NOMO-1 treated with DMSO at 0.1 percent for 48 hours (cell line): ENCODE results near the gene DOCK8.
"Not testable (repeated sequence)": the region's sequence is repeated elsewhere in the genome, so short reads cannot be mapped to it uniquely, and the experiment has no call there.

ENCODE experiments used
- DNase-seq: peaks from one replicate; lab custom pipeline; 2025; ENCODE audit not compliant: unreplicated experiment; lab: John Stamatoyannopoulos, UW

DOCK8 gene

DNA sequence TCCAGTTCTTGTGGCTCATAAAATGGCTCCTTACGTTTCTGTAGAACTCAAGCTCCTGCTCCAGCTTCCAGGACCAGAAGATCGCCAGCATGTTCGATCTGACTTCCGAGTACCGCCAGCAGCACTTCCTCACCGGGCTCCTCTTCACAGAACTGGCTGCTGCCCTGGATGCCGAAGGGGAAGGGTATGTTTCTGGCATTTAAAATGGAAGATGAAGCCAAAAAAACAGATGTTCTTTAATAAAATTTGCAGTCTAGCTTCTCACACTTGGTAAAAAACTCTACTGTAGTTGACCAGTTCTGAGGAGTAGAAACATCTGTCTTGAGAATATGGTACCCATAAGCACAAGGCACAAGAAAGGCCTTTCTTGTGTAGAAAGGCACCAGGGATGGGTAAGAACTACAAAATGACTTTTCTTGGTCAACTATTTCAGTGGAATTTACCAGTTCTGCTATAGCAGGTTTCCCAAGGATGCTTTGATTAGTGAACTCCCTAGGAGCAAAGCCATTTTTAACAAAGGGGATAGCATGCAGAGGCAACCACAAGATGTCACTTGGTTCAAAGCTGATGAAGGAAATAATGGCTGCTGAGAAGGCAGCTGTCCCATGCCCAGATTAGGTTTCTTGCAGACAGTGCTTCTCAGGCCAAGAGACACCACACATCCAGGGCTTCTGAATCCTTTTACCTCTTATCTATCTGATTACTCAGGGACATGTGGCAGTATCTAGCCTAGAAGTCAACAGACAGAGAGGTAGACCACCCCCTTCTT lies 192.4 kb downstream of the DOCK8 start:
- DNase-seq = no peak

DNA sequence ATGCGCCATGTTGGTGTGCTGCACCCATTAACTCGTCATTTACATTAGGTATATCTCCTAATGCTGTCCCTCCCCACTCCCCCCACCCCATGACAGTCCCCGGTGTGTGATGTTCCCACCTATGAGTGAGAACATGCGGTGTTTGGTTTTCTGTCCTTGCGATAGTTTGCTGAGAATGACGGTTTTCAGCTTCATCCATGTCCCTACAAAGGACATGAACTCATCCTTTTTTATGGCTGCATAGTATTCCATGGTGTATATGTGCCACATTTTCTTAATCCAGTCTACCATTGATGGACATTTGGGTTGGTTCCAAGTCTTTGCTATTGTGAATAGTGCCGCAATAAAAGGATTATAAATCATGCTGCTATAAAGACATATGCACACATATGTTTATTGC lies 195.0 kb downstream of the DOCK8 start:
- DNase-seq = not testable (repeated sequence)

DNA sequence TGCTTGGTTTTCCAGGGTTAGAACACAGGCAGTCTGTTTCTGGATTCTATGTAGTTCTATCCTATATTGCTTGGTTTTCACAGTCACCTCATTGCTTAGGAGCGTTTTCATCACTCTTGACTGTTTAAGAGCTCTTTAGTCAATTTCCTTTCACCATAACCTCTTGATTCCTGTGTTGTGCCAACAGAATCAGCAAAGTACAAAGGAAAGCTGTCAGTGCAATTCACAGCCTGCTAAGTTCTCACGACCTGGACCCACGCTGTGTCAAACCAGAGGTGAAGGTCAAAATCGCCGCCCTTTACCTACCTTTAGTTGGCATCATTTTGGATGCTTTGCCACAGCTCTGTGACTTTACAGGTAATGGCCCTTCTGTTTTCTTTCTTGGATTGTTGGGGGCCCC lies 199.9 kb downstream of the DOCK8 start:
- DNase-seq = no peak

DNA sequence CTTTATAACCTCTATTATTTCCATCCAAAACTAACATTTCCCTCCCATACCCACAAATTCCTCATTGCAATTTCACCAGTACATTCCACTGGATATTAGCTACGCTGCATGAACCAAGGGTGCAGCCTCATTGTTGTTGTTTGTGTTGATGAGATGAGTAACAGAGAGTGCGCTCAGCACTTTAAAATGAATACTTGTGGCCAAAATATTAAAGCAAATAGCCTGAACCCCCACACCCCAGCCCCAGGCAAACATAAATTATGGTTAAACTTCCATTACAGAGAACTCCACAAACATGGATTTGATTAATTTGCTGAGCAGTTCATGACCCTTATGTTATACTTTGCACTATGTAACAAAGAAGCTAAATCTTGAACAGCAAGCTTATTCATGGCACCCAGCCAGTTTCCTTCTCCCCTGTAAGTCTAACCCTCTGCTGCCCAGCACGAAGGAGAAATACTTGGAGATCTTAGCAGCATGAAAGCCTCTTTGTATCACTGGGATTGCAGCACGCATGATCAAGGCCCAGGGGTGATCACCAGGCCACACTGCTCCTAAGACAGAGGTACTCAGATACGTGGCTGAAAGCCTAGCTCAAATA lies 205.0 kb downstream of the DOCK8 start:
- DNase-seq = no peak

DNA sequence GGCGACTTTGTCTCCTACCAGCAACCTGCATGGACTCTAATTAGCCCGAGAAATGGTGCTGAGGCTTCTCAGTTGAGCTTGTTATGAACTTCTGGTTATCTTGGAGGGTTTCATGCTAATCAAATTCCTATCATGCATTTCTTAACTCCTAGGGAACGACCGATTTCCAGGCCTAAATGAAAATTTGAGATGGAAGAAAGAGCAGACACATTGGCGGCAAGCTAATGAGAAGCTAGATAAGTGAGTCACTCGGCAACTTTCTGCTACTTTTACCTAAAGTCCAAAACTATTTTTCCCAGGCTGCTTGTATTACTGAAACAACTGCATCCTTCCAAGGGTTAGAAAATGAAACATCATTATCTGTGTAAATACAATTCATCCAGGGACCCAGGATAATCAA lies 207.2 kb downstream of the DOCK8 start:
- DNase-seq = no peak

DNA sequence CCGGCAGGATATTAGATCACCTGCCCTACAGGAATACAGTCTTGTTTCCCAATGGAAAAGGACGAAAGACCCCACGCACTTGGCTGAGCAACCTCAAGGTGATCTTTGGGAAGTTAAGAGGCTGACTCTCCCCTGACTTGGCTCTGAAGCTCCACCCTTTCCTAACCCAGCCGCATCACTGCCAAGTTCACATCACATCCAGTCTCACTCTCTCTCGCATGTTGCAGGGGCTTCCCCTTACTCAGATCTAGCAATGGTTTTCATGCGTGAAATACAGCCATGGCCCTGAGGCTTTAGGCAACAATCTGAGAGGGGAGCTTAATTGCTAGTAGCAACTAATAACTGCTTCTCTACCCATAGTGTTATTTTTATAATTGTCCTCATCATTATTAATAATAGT lies 211.6 kb downstream of the DOCK8 start:
- DNase-seq = no peak

DNA sequence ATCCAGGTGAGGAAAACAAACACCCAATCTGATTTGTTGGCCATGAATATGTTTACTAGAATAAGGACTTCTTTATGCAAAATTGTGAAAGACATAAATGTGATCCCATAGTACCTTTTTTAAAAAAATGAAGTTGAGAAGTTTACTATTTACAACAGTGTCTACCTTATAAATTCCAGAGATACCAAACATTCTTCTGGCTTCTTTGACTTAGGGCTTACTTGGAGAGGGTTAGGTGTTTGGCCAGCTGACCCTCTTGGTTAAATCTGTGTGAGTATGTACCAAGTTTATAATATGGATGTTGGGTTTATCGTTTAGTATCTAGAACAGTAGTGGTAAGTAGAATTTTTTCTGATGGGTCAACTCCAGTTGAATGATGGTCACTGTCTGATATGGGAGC lies 212.3 kb downstream of the DOCK8 start:
- DNase-seq = no peak

DNA sequence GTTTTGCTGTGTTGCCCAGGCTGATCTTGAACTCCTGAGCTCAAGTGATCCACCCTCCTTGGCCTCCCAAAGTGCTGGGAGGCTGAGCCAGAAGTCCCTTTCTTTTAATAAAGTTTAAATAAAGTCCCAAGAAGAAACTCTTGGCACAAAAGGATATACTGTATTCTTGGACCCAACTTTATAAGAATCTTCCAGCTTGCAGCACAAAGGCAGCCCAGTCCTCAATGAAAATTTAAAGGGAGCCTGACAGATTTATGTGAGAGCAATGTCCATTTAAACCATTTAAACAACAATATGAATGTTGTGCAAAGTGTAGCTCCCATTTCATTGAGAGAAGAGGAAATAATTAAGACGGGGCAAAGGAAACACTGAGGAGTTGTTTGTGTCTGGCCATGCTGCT lies 217.0 kb downstream of the DOCK8 start:
- DNase-seq = no peak

DNA sequence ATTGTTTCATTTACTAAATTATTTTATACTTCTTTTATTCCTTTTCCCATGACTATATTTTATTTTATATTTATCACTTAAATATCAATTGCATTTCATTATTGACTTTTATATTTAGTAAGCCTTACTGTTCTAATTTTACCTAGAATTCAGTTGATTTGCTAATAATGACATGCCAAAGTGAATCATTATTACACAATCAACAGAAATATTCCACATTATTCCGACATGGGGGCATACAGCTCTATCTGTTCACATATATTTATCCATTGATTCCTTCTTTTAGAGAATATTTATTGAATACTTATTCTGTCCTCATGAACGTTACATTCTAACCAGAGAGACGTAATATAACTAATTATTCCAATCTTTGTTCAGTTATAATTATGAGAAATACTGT lies 221.8 kb downstream of the DOCK8 start:
- DNase-seq = no peak

DNA sequence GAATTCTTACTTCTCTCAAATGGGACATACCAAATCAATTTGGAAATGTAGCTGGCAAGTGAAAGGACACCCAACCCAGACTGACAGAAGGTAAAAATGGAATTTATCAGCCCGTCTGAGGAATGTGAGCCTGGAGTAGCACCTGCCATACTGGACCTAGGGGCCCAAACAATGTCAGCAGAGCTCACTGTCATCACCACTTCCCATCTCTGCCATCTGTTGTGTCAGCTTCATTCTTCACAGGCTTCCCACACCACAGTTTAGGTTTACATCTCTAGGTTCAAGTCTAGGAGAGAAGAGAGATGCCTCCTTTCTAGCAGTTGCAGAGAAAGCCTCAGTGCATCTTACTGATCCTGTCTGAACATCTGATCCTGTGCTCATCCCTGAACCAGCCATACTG lies 222.4 kb downstream of the DOCK8 start:
- DNase-seq = no peak

DNA sequence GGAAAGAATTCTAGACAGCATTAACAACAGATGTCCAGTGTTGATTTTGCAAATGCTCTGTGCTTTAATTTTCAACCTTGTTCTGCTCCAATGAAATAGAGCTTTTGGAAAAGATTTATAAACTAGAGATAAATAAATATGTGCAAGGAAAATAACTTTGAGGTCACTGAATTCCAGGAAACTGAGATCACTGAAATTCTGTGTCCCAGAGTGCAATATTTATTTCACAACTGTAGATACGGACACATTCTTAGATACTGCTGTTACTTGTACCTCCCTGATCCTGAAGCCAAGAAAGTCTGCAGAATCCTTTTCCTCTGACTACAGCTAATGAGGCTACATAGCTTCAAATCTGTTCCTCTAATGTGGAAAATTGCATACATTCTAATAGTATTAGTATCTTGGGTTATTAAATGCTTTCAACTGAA lies 222.9 kb downstream of the DOCK8 start:
- no peak for DNase-seq

DNA sequence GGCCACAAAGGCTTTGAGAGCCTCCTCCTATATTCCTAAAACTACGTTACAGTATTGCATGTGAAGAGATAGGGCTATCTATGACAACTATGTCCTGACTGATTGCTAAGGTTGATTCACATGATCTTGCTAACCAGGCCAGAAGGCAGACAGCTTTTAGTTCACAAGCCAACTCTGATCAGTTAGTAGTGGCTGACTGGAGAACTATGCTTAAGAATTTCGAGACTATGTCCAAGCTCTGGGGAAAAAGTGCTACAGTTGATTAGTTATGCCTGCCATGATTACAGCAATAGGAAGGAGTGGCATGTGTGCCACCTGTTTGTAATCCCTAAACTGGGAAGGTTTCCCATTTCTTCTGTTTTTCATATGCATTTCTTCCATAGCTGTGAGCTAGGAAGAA lies 223.4 kb downstream of the DOCK8 start:
- no peak for DNase-seq

DNA sequence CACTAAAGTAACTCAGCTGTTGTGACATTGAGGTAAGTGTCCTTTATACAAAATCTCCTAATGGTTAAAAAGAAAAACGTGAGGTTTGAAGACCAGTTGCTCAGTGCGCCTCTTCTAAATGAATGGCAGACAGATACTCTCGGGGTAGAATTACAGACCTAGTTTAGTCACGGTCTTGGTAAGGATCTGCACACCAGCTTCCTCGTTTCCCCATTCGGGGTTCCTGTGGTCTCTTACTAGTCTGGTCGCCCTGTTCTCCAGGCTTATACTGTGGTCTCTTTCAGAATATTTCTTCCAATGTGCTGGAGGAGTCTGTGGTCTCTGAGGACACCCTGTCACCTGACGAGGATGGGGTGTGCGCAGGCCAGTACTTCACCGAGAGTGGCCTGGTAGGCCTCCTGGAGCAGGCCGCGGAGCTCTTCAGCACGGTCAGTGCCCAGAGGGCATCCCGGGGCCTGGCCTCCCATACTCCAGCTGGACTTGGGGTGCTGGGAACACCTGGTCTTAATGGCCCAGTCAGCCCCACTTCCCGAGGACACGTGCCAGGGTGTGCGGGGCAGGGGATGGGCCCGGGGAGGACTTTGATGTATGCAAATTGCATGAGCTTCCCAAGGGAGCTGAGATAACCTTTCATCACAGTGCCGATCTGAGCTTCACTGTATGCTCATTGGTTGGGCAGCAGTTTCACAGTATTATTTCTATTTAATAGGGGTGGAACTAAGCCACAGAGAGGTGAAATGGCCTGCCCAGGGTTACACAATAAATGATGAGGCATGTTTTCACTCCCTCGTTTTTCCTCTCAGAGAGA lies 224.5 kb downstream of the DOCK8 start:
- no peak for DNase-seq

DNA sequence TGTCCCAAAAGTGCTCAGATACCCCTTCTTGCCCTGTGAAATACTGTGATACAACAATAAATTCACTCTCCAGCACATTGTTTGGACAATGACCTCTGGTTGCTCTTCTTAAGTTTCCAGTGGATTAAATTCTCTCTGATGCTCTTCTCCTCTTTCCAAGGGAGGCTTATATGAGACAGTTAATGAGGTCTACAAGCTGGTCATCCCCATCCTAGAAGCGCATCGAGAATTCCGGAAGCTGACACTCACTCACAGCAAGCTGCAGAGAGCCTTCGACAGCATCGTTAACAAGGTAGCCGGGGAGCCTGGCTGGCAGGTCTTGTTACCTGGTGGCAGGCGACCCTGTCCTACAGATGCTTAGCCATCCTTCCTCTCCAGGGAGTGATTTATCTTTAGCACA lies 226.5 kb downstream of the DOCK8 start:
- no peak for DNase-seq

DNA sequence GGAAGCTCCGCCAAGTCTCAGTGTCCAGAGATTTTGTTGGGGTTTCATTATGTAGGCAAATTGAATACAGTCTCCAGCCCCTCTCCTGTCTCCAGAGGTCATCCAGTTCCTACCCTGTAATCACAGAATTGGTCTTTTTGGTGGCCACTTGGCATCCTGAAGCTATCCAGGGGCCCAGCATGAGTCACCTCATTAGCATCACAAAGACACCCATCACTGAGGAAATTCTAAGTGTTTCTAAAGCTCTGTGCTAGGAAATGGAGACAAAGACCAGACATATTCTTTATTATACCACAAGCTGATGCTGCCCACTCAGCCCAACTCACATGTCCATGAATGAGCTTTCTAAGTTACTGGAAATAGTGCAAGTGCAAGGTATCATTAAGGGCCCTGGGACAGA lies 229.9 kb downstream of the DOCK8 start:
- no peak for DNase-seq

DNA sequence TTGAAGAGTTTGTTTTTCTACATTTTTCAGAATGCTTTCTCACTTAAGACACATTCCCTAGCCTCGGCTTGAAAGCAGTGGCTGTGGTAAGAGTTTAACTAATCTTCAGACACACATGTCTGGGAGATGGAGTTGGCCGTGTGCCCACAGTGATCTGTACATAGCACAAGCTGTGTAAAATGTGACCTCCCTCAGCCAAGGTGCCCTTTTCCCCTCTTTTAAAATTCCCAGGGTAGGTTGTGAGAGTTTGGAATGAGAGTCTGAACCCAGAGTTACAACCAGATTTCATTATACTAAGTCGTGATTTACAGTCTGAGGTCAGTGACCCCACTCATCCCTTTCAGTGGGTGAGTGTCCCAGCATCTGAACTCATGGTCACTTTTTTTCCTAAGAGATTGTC lies 230.4 kb downstream of the DOCK8 start:
- DNase-seq = no peak

DNA sequence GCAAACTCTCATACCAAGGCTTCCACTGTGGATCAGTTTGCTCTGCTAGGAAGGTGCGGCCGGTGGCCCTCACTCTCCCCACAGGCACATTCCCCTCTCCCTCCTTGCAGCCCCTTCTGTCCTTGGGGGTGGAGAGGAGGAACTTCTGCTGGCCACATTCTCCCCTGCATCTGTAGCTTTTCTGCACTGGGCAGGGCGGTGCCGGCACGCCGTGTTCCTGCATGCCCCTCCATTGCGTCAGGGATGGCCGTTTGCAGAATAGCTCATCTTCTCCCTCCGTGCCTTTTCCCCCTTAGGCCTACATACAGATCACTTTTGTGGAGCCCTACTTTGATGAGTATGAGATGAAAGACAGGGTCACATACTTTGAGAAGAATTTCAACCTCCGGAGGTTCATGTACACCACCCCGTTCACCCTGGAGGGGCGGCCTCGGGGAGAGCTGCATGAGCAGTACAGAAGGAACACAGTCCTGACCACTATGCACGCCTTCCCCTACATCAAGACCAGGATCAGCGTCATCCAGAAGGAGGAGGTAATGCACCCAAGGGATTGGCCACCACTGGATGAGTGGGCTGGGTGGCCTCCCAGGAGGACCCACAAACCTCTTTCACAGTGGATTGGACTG lies 231.5 kb downstream of the DOCK8 start:
- DNase-seq = no peak

DNA sequence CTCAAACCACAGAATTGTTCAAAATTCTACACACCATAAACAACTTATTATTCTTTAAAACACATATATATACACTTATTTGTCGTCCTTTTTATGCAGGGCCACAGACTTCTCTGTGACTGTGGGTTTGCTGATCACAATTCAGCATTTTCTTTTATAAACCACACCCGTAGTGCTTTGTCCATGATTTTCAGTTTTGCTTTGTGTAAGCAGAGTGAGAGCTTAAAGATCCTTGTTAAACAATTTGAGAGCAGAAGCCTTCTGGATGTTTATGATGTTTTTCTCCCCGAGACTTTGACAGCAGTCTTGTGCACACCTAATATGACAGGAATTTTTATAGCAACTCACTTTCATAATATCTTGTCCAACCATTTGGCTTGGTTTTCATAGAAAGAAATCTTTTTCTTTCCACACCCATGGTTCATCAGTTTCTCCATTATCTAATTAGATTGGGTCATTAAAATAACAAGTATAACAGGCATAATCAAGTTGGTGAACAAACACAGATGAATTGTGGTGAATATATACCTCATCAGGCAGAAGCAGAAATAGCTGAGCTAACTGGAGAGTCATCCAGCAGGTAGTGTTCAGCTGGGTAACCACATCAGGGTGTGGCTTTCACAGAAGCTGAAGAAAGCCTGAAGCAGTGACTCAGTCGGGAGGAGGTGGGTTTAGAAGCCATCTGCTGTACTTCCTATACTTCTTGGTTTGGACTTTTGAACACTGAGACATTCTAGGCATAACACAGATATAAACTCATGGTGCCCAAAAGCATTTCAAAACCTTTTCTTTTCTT lies 232.8 kb downstream of the DOCK8 start:
- no peak for DNase-seq

DNA sequence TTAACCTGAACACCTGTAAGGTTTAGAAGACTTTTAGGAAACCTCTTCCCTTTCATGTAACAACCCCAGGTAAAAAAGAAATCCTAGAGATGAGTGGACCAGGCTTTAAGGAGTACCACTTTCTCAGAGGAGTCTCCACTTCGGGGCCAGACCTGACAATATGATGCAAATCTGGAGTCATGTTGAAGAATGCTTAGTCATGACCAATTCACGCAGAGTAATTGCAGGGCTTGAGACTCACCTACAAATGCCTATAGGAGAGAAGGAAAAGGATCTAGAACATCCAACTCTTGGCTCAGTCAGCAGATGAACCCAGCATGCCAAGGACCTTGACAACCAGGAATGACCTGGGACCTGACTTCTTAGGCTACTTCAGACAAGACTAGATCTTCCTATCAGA lies 235.4 kb downstream of the DOCK8 start:
- DNase-seq = no peak

DNA sequence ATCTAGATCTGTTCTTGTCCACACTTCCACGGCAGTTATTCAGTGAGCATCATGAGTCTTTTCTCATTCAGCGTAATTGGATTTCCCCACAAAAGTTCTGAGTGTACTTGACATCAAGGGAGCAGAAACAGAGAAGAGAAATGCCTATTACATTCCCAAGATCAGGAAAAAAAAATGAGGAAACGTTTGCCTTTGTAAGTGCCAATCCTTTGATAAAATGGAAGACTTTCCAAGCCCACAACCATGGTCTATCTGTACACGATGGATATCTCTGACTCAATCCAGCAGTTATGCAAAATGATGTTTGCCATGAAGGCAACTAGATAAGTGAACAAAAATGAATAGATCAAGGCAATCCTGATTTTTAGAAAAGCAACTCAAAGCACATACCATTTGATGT lies 235.9 kb downstream of the DOCK8 start:
- no peak for DNase-seq

DNA sequence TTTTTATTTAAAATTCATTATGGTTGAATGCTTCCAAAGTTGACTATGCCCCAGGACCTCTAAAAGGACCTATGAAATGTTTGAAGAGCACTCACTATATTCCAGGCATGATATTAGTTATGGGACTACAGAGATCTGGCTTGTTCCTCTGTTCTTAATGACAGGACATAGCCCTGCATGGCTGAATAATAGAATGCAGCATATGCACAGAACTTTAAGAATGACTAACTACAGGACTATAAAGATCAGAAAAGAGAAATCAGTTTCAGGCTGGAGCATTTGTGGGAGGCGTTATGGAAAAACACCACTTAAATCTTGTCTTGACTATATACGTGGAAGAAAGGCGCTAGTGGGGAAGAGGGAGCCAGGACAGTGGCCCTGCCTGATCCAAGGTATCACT lies 239.2 kb downstream of the DOCK8 start:
- no peak for DNase-seq
